ENCODE data around the gene ACSS3.

Gene ACSS3

DNA sequence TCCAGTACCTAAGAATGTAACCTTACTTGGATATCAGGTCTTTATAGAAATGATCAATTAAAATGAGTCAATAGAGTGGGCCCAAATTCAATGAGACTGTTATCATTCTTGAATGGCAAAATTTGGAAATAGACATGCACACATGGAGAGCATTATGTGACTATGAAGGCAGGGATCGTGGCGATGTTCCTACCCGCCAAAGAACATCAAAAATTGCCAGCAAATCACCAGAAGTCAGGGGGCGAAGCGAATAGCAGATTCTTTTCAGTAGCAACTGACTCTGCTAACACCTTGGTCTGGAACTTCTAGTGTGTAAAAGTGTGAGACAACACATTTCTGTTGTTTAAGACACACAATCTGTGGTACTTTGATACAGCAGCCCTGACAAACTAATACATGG, 192.5 kb downstream of the ACSS3 start (continued):
- TF ChIP-seq, protein P1, sequence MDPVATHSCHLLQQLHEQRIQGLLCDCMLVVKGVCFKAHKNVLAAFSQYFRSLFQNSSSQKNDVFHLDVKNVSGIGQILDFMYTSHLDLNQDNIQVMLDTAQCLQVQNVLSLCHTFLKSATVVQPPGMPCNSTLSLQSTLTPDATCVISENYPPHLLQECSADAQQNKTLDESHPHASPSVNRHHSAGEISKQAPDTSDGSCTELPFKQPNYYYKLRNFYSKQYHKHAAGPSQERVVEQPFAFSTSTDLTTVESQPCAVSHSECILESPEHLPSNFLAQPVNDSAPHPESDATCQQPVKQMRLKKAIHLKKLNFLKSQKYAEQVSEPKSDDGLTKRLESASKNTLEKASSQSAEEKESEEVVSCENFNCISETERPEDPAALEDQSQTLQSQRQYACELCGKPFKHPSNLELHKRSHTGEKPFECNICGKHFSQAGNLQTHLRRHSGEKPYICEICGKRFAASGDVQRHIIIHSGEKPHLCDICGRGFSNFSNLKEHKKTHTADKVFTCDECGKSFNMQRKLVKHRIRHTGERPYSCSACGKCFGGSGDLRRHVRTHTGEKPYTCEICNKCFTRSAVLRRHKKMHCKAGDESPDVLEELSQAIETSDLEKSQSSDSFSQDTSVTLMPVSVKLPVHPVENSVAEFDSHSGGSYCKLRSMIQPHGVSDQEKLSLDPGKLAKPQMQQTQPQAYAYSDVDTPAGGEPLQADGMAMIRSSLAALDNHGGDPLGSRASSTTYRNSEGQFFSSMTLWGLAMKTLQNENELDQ (tag by site-specific recombination; IDR thresholded peaks at IDR 0.05; ENCODE audit: low read depth) = no peak
- TF ChIP-seq, protein P2, sequence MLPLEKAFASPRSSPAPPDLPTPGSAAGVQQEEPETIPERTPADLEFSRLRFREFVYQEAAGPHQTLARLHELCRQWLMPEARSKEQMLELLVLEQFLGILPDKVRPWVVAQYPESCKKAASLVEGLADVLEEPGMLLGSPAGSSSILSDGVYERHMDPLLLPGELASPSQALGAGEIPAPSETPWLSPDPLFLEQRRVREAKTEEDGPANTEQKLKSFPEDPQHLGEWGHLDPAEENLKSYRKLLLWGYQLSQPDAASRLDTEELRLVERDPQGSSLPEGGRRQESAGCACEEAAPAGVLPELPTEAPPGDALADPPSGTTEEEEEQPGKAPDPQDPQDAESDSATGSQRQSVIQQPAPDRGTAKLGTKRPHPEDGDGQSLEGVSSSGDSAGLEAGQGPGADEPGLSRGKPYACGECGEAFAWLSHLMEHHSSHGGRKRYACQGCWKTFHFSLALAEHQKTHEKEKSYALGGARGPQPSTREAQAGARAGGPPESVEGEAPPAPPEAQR (tag by site-specific recombination; IDR thresholded peaks at IDR 0.05) = no peak
- no peak for TF ChIP-seq ZNF223 (tag by site-specific recombination; IDR thresholded peaks at IDR 0.05)

DNA sequence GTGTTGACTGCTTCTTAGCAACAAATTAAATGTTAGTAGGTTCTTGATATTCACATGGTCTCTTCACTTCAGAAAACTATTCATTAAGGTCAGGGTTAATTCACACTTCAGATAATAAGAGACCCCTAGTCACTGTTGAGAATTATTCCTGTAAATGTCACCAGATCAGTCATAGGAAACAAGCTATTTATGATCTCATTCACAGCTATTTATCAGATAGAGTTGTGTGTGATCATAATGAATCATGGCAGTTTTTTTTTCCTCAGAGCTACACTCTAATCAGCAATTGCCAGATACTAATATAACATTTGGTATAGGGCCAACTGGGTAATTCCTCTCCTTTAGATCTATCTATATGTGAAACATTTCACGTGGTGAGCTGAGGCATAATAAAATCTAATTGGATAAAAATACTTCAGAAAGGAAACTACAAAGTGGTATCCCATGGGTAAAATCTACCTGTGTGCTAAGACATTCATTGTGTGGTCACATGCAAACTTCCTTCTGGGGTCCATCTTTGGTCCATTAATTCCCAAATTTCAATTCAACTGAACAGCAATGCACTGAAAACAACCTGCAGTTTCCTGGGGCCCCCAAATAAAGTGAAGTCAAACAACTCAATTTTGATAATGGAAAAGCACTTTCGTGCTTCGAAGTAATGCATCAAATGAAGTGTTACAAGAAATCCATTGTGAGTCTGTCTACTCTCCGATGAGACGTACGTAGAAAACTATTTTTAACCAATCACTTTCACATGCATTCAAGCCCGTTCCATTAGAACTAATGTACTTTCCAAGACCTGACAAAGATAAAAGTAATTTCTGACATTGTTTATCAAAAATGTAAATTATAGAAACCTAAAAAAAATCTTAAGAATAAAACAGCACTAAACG, 197.0 kb downstream of the ACSS3 start:
- POLR2A ChIA-PET = no interaction called here
- CTCF ChIA-PET = no interaction called here
- H3K36me3 ChIP-seq (ENCODE audit: control insufficient read depth in 2 of 2, insufficient read depth in 1 of 2, low read length in 2 of 2) = no peaks in the 10 kb centered on the region
- no peaks in the 10 kb centered on the region for H3K4me1 ChIP-seq (ENCODE audit: control insufficient read depth, insufficient read depth, low read length)
- no peak overlapping the region for H3K27ac ChIP-seq (ENCODE audit: extremely low read depth, low read depth, low read length)
- no peak for TF ChIP-seq ZNF600 (tag by site-specific recombination; IDR thresholded peaks at IDR 0.05)
- TF ChIP-seq, protein P3, sequence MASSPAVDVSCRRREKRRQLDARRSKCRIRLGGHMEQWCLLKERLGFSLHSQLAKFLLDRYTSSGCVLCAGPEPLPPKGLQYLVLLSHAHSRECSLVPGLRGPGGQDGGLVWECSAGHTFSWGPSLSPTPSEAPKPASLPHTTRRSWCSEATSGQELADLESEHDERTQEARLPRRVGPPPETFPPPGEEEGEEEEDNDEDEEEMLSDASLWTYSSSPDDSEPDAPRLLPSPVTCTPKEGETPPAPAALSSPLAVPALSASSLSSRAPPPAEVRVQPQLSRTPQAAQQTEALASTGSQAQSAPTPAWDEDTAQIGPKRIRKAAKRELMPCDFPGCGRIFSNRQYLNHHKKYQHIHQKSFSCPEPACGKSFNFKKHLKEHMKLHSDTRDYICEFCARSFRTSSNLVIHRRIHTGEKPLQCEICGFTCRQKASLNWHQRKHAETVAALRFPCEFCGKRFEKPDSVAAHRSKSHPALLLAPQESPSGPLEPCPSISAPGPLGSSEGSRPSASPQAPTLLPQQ (tag by site-specific recombination; IDR thresholded peaks at IDR 0.05) = no peak
- no peak for TF ChIP-seq ZNF10 (tag by site-specific recombination; IDR thresholded peaks at IDR 0.05)
- no peak for TF ChIP-seq ZNF621 (tag by site-specific recombination; IDR thresholded peaks at IDR 0.05)
- TF ChIP-seq, protein P4, sequence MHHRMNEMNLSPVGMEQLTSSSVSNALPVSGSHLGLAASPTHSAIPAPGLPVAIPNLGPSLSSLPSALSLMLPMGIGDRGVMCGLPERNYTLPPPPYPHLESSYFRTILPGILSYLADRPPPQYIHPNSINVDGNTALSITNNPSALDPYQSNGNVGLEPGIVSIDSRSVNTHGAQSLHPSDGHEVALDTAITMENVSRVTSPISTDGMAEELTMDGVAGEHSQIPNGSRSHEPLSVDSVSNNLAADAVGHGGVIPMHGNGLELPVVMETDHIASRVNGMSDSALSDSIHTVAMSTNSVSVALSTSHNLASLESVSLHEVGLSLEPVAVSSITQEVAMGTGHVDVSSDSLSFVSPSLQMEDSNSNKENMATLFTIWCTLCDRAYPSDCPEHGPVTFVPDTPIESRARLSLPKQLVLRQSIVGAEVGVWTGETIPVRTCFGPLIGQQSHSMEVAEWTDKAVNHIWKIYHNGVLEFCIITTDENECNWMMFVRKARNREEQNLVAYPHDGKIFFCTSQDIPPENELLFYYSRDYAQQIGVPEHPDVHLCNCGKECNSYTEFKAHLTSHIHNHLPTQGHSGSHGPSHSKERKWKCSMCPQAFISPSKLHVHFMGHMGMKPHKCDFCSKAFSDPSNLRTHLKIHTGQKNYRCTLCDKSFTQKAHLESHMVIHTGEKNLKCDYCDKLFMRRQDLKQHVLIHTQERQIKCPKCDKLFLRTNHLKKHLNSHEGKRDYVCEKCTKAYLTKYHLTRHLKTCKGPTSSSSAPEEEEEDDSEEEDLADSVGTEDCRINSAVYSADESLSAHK (tag by site-specific recombination; IDR thresholded peaks at IDR 0.05) = no peak
- H3K9me3 ChIP-seq (ENCODE audit: control insufficient read depth, insufficient read depth, low read depth, low read length) = no peaks in the 10 kb centered on the region
- H3K4me3 ChIP-seq (ENCODE audit: low read depth, low read length) = no peak overlapping the region

DNA sequence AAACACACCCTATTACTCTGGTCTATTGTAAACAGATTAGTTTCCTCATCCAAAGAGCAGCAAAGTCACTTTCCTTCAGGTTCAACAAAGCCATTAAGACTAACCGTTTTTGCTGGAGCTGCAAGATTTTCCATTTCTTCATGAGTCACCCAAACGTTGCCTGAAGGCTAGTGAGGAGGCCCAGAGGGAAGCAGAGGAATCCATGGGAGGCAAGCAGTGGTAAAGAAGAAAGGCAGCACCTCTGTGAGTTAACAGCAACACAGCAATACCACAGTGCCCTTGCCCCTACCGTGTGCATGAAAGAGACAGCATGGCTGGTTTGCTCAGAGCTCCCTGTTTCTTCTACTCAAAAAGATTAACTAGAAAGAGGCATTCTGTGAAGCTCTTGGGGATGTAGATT, 206.3 kb downstream of the ACSS3 start:
- ChIA-PET CTCF (interaction anchor here (0.6 kb wide), 1 partner anchor 1039 kb away, joined by 4 read pairs; no protein-coding TSS in a partner anchor), POLR2A (no interaction called here)
- Histone ChIP-seq H3K27ac (ENCODE audit: extremely low read depth, low read depth, low read length) (no peak overlapping the region), H3K36me3 (ENCODE audit: control insufficient read depth in 2 of 2, insufficient read depth in 1 of 2, low read length in 2 of 2) (no peaks in the 10 kb centered on the region), H3K9me3 (ENCODE audit: control insufficient read depth, insufficient read depth, low read depth, low read length) (no peaks in the 10 kb centered on the region), H3K4me1 (ENCODE audit: control insufficient read depth, insufficient read depth, low read length) (no peaks in the 10 kb centered on the region), H3K4me3 (ENCODE audit: low read depth, low read length) (no peak overlapping the region)
- no peak for TF ChIP-seq KLF16 (tag by site-specific recombination; IDR thresholded peaks at IDR 0.05)
- TF ChIP-seq ZNF274 (IDR thresholded peaks at IDR 0.05; ENCODE audit: low read length) = no peak
- TF ChIP-seq ZNF274 (tag by site-specific recombination; IDR thresholded peaks at IDR 0.05; ENCODE audit: borderline replicate concordance) = no peak
